DMS79 (cell line): ENCODE data around the gene DENND10.
"Not testable (repeated sequence)": the region's sequence is repeated elsewhere in the genome, so short reads cannot be mapped to it uniquely, and the experiment has no call there.

Source experiments
- DNase-seq: peaks from one replicate; lab custom pipeline; 2025; lab: John Stamatoyannopoulos, UW

The DENND10 gene

DNA sequence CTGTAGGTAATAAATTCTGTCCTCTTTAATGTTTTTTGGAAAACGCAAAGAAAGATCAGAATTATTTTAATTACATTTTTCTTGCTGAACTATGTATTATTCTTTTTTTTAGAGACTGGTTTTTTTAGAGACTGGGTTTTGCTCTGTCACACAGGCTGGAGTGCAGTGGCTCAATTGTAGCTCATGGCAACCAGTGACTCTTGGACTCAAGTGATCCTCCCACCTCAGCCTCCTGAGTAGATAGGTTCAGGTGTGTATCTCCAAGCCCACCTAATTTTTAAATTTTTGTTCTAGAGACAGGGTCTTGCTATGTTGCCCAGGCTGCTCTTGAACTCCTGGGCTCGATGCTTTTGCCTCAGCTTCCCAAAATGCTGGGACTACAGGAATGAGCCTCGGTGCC, 5.3 kb upstream of the DENND10 start:
- no peak for DNase-seq

- no peak for DNase-seq
Measured at GRCh38 chr10:119100434-119101238, 3.3 kb upstream of the DENND10 start.

GRCh38 chr10:119101366-119102098, 2.4 kb upstream of the DENND10 start:
- no peak for DNase-seq

DNA sequence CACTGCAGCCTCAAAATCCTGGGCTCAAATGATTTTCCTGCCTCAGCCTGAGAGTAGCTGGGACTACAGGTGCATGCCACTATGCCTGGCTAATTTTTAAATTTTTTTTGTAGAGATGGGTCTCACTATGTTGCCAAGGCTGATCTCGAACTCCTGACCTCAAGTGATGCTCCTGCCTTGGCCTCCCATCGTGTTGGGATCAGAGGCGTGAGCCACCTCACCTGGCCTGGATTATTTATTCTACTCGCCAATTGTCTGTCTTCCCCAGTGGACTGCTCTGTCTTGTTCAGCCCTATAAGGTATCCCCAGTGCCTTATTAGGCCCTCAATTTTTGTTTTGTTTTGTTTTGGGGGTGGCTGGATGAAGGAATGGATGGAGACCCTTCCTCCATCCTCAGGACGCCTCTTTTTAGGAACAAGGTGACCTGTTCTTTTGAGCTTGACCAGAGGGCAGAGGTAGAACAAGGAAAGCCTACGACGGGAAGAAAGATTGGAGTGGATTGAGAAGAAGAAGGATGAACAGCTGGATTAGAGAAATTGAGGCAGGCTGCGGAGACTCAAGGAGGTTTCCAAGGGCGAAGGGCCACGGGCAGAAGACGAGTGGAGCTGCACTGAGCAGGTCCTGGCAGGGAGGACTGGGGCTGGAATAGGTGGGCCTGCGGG, 541 bp upstream of the DENND10 start:
- DNase-seq = no peak

- no peak for DNase-seq
Measured at GRCh38 chr10:119104654-119105015, 722 bp downstream of the DENND10 start.

- no peak for DNase-seq
Measured at GRCh38 chr10:119105155-119105554, 1.2 kb downstream of the DENND10 start.

DNA sequence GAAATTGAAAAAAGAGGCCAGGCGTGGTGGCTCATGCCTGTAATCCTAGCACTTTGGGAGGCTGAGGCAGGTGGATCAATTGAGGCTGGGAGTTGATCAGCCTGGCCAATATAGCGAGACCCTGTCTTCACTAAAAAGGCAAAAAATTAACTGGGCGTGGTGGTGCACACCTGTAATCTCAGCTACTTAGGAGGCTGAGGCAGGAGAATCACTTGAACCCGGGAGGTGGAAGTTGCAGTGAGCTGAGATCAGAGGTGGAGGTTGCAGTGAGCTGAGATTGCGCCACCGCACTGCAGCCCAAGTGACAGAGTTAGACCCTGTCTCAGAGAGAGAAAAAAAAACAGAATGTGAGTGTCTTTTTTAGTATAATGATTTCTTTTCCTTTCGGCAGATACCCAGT, 2.0 kb downstream of the DENND10 start:
- DNase-seq = not testable (repeated sequence)

- DNase-seq = not testable (repeated sequence)
Measured at GRCh38 chr10:119107106-119107505, 3.2 kb downstream of the DENND10 start.

DNA sequence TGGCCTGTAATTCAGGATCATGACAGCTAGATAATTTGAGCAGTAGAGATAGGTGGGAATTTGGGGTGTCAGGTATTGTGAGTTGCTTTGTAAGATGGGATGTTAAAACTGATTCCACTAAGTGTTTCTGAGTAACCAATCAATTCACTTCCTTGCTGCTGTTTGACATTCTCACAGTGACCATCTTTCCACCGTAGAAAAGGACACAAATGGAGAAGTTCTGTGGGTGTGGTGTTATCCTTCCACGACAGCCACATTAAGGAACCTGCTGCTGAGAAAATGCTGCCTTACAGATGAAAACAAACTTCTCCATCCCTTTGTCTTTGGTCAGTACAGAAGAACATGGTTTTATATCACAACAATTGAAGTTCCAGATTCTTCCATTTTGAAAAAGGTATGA, 3.9 kb downstream of the DENND10 start:
- DNase-seq = not testable (repeated sequence)

GRCh38 chr10:119112056-119112455, 8.1 kb downstream of the DENND10 start:
- no peak for DNase-seq

- no peak for DNase-seq
Measured at GRCh38 chr10:119113751-119114732, 10.1 kb downstream of the DENND10 start.

DNA sequence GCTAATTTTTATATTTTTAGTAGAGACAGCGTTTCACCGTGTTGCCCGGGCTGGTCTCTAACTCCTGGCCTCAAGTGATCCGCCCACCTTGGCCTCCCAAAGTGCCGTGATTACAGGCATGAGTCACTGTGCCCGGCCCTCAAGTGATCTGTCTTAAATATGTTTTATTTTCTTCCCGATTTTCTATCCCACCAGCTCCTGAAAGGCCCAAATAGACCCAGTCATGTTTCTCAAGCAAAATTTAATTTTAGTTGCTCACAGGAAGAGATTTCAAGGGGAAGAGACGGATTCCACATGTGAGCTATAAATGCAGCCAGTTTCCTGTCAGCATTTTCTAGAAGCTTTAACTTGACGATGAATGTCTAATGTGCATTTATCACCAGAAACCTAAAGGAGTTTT, 12.0 kb downstream of the DENND10 start:
- DNase-seq = no peak

DNA sequence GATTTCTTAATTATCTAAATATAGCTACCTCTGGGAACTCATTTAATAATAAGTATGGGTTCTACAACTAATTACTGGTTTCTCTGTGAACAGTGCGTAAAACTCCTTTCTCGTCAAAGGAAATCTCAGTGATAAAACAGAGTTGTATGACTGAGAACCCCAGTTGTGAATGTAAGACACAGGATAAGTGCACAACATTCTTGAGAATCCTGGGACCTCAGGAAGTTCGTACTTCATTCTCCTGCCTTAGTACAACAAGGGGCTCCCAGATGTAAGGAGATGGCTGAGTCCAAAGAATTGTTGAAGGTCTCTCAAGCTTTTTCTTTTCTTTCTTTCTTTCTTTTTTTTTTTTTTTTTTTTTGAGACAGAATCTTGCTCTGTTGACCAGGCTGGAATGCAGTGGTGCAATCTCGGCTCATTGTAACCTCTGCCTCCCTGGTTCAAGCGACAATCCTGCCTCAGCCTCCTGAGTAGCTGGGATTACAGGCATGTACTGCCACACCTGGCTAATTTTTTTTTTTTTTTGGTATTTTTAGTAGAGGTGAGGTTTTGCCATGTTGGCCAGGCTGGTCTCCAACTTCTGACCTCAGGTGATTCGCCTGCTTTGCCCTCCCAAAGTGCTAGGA, 12.5 kb downstream of the DENND10 start:
- DNase-seq = no peak

DNA sequence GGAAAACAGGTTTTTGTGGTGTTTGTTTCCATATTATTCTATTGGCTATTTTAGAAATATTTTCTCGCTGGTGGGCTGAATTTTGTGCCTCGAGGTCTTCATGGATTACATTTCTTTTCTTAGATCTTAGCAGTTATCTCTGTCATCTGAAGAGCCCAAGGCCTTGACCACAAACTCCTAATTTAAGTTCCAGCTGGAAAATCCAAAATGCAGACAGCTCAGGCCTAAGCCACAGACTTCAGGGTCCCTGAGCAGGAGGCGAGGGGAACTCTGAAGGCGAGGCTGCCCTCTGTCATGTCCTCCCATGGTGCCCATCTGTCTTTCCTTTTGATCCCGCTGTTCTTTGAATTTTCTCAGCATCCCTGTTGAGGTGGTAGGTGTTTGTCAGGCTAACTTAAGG, 14.3 kb downstream of the DENND10 start:
- DNase-seq = no peak

GRCh38 chr10:119119400-119119799, 15.5 kb downstream of the DENND10 start:
- DNase-seq = no peak

- DNase-seq = no peak
Measured at GRCh38 chr10:119120413-119120867, 16.5 kb downstream of the DENND10 start.

DNA sequence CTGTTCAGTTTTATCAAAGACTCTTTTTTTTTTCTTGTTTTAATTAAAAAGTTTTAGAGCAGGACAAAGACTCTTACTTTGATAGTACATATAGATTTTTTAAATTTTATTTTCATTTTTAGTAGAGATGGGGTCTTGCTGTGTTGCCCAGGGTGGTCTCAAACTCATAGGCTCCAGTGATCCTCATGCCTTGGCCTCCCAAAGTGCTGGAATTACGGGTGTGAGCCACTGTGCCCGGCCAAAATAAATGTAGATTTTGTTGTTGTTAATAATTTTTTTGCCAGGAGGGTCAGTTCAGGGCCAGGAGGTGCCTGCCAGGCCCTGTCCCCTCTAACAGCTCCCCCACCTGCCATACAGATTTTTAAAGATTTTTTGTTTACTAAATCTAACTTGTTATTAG, 17.0 kb downstream of the DENND10 start:
- DNase-seq = no peak

GRCh38 chr10:119125942-119126341, 22.0 kb downstream of the DENND10 start:
- DNase-seq = no peak

DNA sequence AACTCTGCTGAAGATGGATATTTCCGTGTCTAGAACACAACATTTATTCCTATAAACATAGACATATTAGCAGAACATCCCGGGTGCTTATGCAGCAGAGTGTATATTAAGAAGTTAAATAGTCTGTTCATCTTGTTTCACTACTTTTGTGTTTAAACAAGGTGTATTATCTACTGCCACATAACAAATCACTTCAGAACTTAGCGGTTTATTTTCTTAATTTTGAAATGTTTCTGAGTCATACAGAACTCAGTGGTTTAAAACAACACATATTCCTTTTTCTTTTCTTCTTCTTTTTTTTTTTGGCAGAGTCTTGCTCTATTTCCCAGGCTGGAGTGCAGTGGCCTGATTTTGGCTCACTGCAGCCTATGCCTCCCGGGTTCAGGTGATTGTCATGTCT, 25.8 kb downstream of the DENND10 start:
- DNase-seq = no peak

GRCh38 chr10:119131512-119132240, 27.8 kb downstream of the DENND10 start:
- peak; percentile 1 for DNase-seq
